Sigmoid colon (tissue), 4 donors: ENCODE results near the gene MAGI2.

Experiments used
- CTCF ChIP-seq, 4 experiments: fragments of 450-650 bp in 3 of 4; fragments of 200-600 bp in 1 of 4; IDR thresholded peaks; one replicate each; pipeline ENCODE4 v1.5.1; 2016 to 2019; ENCODE audit warnings: antibody characterized with exemption in 4 of 4, mild to moderate bottlenecking in 3 of 4, moderate library complexity in 2 of 4
- EP300 ChIP-seq, 4 donors: sonication (generic); formaldehyde crosslinking; IDR thresholded peaks; one replicate each; pipeline ENCODE4 v1.6.1; 2017; ENCODE audit warnings: antibody characterized with exemption in 4 of 4
- POLR2A ChIP-seq, 2 donors: fragments of 450-650 bp; IDR thresholded peaks; one replicate each; pipeline ENCODE4 v1.6.1; 2016; ENCODE audit warnings: antibody characterized with exemption in 2 of 2, mild to moderate bottlenecking in 2 of 2, moderate library complexity in 2 of 2
- POLR2AphosphoS5 ChIP-seq, 4 donors: sonication (generic); formaldehyde crosslinking; IDR thresholded peaks; one replicate each; pipeline ENCODE4 v1.6.1; 2017; ENCODE audit warnings: antibody characterized with exemption in 4 of 4

- TF ChIP-seq CTCF (IDR thresholded peaks at IDR 0.05) (no peak), POLR2A (IDR thresholded peaks at IDR 0.05) (no peak), EP300 (IDR thresholded peaks at IDR 0.05) (no peak), POLR2AphosphoS5 (IDR thresholded peaks at IDR 0.05) (no peak)
Measured at GRCh38 chr7:77991656-77992055, 1461.8 kb downstream of the MAGI2 start.
